GM19238 (cell line): Measurements from ENCODE around the gene XPNPEP1.
"Not testable (repeated sequence)": the region's sequence is repeated elsewhere in the genome, so short reads cannot be mapped to it uniquely, and the experiment has no call there.

Experiments
- DNase-seq: peaks from one replicate; pipeline ENCODE4 v3.0.0; 2011; ENCODE audit warnings: low spot score; ENCODE audit not compliant: insufficient read length

Gene XPNPEP1

GRCh38 chr10:109924967-109925620, 1.8 kb upstream of the XPNPEP1 start:
- DNase-seq = no peak

GRCh38 chr10:109924087-109924486, 776 bp upstream of the XPNPEP1 start:
- DNase-seq = no peak

GRCh38 chr10:109922358-109922975, 844 bp downstream of the XPNPEP1 start:
- DNase-seq = no peak

GRCh38 chr10:109920016-109920415, 3.3 kb downstream of the XPNPEP1 start:
- no peak for DNase-seq

- DNase-seq = no peak
These were observed 4.1 kb downstream of the XPNPEP1 start for GRCh38 chr10:109919220-109919619.

GRCh38 chr10:109918707-109919106, 4.6 kb downstream of the XPNPEP1 start:
- DNase-seq = not testable (repeated sequence)

GRCh38 chr10:109915566-109915965, 7.7 kb downstream of the XPNPEP1 start:
- DNase-seq = no peak

GRCh38 chr10:109914966-109915365, 8.3 kb downstream of the XPNPEP1 start:
- DNase-seq = no peak

GRCh38 chr10:109913306-109913892, 9.9 kb downstream of the XPNPEP1 start:
- DNase-seq = no peak

GRCh38 chr10:109912335-109913281, 10.7 kb downstream of the XPNPEP1 start:
- DNase-seq = peak; percentile 32

GRCh38 chr10:109911903-109912302, 11.4 kb downstream of the XPNPEP1 start:
- DNase-seq = no peak

- DNase-seq = no peak
These were observed 17.0 kb downstream of the XPNPEP1 start for GRCh38 chr10:109906316-109906715.

- DNase-seq = no peak
These were observed 18.9 kb downstream of the XPNPEP1 start for GRCh38 chr10:109904397-109904796.

GRCh38 chr10:109902992-109903947, 20.0 kb downstream of the XPNPEP1 start:
- no peak for DNase-seq

- no peak for DNase-seq
These were observed 23.7 kb downstream of the XPNPEP1 start for GRCh38 chr10:109899356-109900331.

- DNase-seq = no peak
These were observed 24.5 kb downstream of the XPNPEP1 start for GRCh38 chr10:109898666-109899355.

- DNase-seq = no peak
These were observed 25.3 kb downstream of the XPNPEP1 start for GRCh38 chr10:109898007-109898406.

GRCh38 chr10:109895848-109896247, 27.5 kb downstream of the XPNPEP1 start:
- DNase-seq = no peak
